Loucy (cell line): ENCODE results near the gene C6orf47.

Experiments used
- H2AFZ ChIP-seq: fragments of 200-600 bp; sonication (generic); 2 replicates; pipeline ENCODE4 v1.6.0; 2016; ENCODE audit warnings: antibody characterized with exemption, mild to moderate bottlenecking, low read length, moderate library complexity
- H3F3A ChIP-seq: fragments of 200-600 bp; 2 replicates; pipeline ENCODE4 v1.6.0; 2016; ENCODE audit warnings: antibody characterized with exemption, low read depth, mild to moderate bottlenecking
- H3K27me3 ChIP-seq: fragments of 200-600 bp; sonication (generic); 2 replicates; pipeline ENCODE4 v1.6.1; 2014; ENCODE audit warnings: low read length, mild to moderate bottlenecking; ENCODE audit not compliant: insufficient read depth, poor library complexity, severe bottlenecking
- H3K36me3 ChIP-seq: fragments of 200-600 bp; sonication (generic); 2 replicates; pipeline ENCODE4 v1.6.1; 2016; ENCODE audit warnings: low read length; ENCODE audit not compliant: insufficient read depth
- H3K4me1 ChIP-seq: fragments of 200-600 bp; sonication (generic); 2 replicates; pipeline ENCODE4 v1.5.1; 2014; ENCODE audit warnings: low read length, mild to moderate bottlenecking; ENCODE audit not compliant: insufficient read depth, poor library complexity, severe bottlenecking
- H3K4me2 ChIP-seq: fragments of 200-600 bp; sonication (generic); 2 replicates; pipeline ENCODE4 v1.6.0; 2014; ENCODE audit warnings: antibody characterized with exemption, low read length, low read depth, mild to moderate bottlenecking; ENCODE audit not compliant: poor library complexity, severe bottlenecking
- H3K4me3 ChIP-seq: fragments of 200-600 bp; sonication (generic); 2 replicates; pipeline ENCODE4 v1.5.1; 2014; ENCODE audit warnings: low read length, mild to moderate bottlenecking, mixed read lengths; ENCODE audit not compliant: poor library complexity, severe bottlenecking
- H3K79me2 ChIP-seq: fragments of 200-600 bp; sonication (generic); 2 replicates; pipeline ENCODE4 v1.6.1; 2014; ENCODE audit warnings: low read length; ENCODE audit not compliant: insufficient read depth
- H3K9ac ChIP-seq: fragments of 200-600 bp; sonication (generic); 2 replicates; pipeline ENCODE4 v1.6.0; 2014; ENCODE audit warnings: mild to moderate bottlenecking, low read depth, low read length, moderate library complexity; ENCODE audit not compliant: poor library complexity, severe bottlenecking
- H3K9me2 ChIP-seq: fragments of 200-600 bp; sonication (generic); replicated peaks from 2 replicates; pipeline ENCODE4 v1.6.1; 2016; ENCODE audit warnings: low read depth, low read length, mixed read lengths
- H3K9me3 ChIP-seq: fragments of 200-600 bp; sonication (generic); 2 replicates; pipeline ENCODE4 v1.6.1; 2014; ENCODE audit warnings: mild to moderate bottlenecking, antibody characterized with exemption, low read length, low read depth; ENCODE audit not compliant: insufficient read depth
- H4K20me1 ChIP-seq: fragments of 200-600 bp; sonication (generic); 2 replicates; pipeline ENCODE4 v1.6.0; 2014; ENCODE audit warnings: antibody characterized with exemption, low read length, mild to moderate bottlenecking; ENCODE audit not compliant: insufficient read depth, poor library complexity, severe bottlenecking
- CTCF ChIP-seq: fragments of 200-600 bp; sonication (generic); conservative IDR thresholded peaks from 2 replicates; pipeline ENCODE4 v1.5.1; 2014; ENCODE audit warnings: mild to moderate bottlenecking, antibody characterized with exemption, low read length
- EZH2phosphoT487 ChIP-seq: fragments of 200-600 bp; IDR thresholded peaks from 2 replicates; pipeline ENCODE4 v1.6.1; 2018; ENCODE audit warnings: antibody characterized with exemption, mild to moderate bottlenecking, moderate library complexity, borderline replicate concordance

Gene C6orf47

GRCh38 chr6:31634969-31635575 lies 25.5 kb downstream of the C6orf47 start:
- peaks cover 45% of the 10 kb centered on the region; the same call in 1 of the 2 replicates for H3K79me2 ChIP-seq
- peaks cover 6% of the 10 kb centered on the region for H3K4me1 ChIP-seq
- TF ChIP-seq CTCF: no peak
- TF ChIP-seq EZH2phosphoT487: no peak
- H4K20me1 ChIP-seq: peaks cover 58% of the 10 kb centered on the region
- no peak overlapping the region for H3K4me2 ChIP-seq
- H3K36me3 ChIP-seq: peaks cover 95% of the 10 kb centered on the region
- no peaks in the 10 kb centered on the region for H3K27me3 ChIP-seq
- peaks cover 19% of the 10 kb centered on the region; the same call in 1 of the 2 replicates for H3F3A ChIP-seq
- no peak overlapping the region for H2AFZ ChIP-seq
- no peaks in the 10 kb centered on the region for H3K9me2 ChIP-seq
- H3K4me3 ChIP-seq: no peak overlapping the region
- no peaks in the 10 kb centered on the region for H3K9me3 ChIP-seq
- no peak overlapping the region for H3K9ac ChIP-seq

- Histone ChIP-seq H3K9me3 (no peaks in the 10 kb centered on the region), H3K79me2 (peaks cover 53% of the 10 kb centered on the region), H3K4me1 (peaks cover 6% of the 10 kb centered on the region), H3K9me2 (no peaks in the 10 kb centered on the region), H3K4me2 (no peak overlapping the region), H3K9ac (no peak overlapping the region), H2AFZ (no peak overlapping the region), H3K27me3 (no peaks in the 10 kb centered on the region), H3K4me3 (no peak overlapping the region), H3F3A (peaks cover 13% of the 10 kb centered on the region; the same call in 1 of the 2 replicates), H4K20me1 (peaks cover 66% of the 10 kb centered on the region), H3K36me3 (peaks cover 93% of the 10 kb centered on the region)
- TF ChIP-seq CTCF (no peak), EZH2phosphoT487 (no peak)
These were observed 26.4 kb downstream of the C6orf47 start for GRCh38 chr6:31634131-31634530.

- Histone ChIP-seq H3K4me2 (no peak overlapping the region), H3F3A (peaks cover 13% of the 10 kb centered on the region; the same call in 1 of the 2 replicates), H3K4me3 (no peak overlapping the region)
These were observed 27.1 kb downstream of the C6orf47 start for GRCh38 chr6:31633447-31633846.

More at GRCh38 chr6:31633447-31633846, 27.1 kb downstream of the C6orf47 start:
- peaks cover 95% of the 10 kb centered on the region for H3K36me3 ChIP-seq
- H3K9me3 ChIP-seq: no peaks in the 10 kb centered on the region
- TF ChIP-seq EZH2phosphoT487 (no peak), CTCF (no peak)
- H2AFZ ChIP-seq: no peak overlapping the region
- H3K79me2 ChIP-seq: peaks cover 60% of the 10 kb centered on the region
- peaks cover 6% of the 10 kb centered on the region for H3K4me1 ChIP-seq
- H3K9me2 ChIP-seq: no peaks in the 10 kb centered on the region
- H4K20me1 ChIP-seq: peaks cover 71% of the 10 kb centered on the region
- H3K27me3 ChIP-seq: no peaks in the 10 kb centered on the region
- H3K9ac ChIP-seq: no peak overlapping the region
